ENCODE results near the gene NEUROD4. TPM values are rescaled to one million over a fixed set of nuclear protein-coding genes. Genes with fewer than 3 reads are reported as not detected.

The NEUROD4 gene
- total and polyA plus RNA-seq, 2 donors (not counting 1 experiment from before 2014, with no cell fraction given), result not detected

DNA sequence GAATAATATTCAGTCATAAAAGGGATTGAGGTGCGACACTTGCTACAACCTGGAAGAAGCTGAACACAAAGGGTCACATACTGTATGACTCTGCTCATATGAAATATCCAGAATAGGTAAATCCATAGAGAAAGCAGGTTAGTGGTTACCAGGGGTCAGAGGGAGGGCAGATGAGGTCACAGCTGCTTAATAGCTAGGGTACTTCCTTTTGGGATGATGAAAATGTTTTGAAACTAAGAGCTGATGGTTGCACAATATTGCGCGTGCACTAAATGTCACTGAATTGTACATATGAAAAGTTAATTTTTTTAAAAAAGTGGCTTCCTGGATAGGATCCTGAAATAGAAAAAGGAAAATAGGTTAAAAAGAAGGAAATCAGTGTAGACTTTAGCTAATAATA lies 23.8 kb downstream of the NEUROD4 start:
- Histone ChIP-seq H2AFZ (ENCODE audit: low read length) (no peak overlapping the region), H3K79me2 (ENCODE audit: control insufficient read depth, insufficient read depth, low read length) (no peaks in the 10 kb centered on the region), H3K9ac (ENCODE audit: insufficient read depth, low read length) (no peak overlapping the region), H4K20me1 (ENCODE audit: control insufficient read depth, extremely low read depth, insufficient read depth, low read length) (no peaks in the 10 kb centered on the region), H3K4me1 (ENCODE audit: control insufficient read depth, extremely low read depth, insufficient read depth, low read length) (no peaks in the 10 kb centered on the region), H3K36me3 (ENCODE audit: control insufficient read depth, insufficient read depth, low read length) (no peaks in the 10 kb centered on the region), H3K9me3 (ENCODE audit: control insufficient read depth, insufficient read depth, low read depth, low read length) (no peaks in the 10 kb centered on the region), H3K27ac (ENCODE audit: insufficient read depth, low read length) (no peak overlapping the region), H3K4me3 (replicated peaks in 1 of 4; ENCODE audit: control extremely low read depth in 1 of 4, insufficient read depth in 1 of 4, low read depth in 3 of 4, low read length in 4 of 4) (no peak overlapping the region), H3K4me2 (ENCODE audit: extremely low read depth, insufficient read depth, low read length) (no peak overlapping the region), H3K27me3 (ENCODE audit: control insufficient read depth, insufficient read depth, low read length) (no peaks in the 10 kb centered on the region)
- DNase-seq (ENCODE audit: low read depth in 2 of 2), result no peak
- no peak for TF ChIP-seq EZH2 (IDR thresholded peaks at IDR 0.05; ENCODE audit: low read length, missing control alignments)
- TF ChIP-seq, protein P1, sequence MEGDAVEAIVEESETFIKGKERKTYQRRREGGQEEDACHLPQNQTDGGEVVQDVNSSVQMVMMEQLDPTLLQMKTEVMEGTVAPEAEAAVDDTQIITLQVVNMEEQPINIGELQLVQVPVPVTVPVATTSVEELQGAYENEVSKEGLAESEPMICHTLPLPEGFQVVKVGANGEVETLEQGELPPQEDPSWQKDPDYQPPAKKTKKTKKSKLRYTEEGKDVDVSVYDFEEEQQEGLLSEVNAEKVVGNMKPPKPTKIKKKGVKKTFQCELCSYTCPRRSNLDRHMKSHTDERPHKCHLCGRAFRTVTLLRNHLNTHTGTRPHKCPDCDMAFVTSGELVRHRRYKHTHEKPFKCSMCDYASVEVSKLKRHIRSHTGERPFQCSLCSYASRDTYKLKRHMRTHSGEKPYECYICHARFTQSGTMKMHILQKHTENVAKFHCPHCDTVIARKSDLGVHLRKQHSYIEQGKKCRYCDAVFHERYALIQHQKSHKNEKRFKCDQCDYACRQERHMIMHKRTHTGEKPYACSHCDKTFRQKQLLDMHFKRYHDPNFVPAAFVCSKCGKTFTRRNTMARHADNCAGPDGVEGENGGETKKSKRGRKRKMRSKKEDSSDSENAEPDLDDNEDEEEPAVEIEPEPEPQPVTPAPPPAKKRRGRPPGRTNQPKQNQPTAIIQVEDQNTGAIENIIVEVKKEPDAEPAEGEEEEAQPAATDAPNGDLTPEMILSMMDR (conservative IDR thresholded peaks at IDR 0.05 in 1 of 2, IDR thresholded peaks at IDR 0.05 in 1 of 2; ENCODE audit: low read depth in 1 of 2, low read length in 2 of 2), result no peak

DNA sequence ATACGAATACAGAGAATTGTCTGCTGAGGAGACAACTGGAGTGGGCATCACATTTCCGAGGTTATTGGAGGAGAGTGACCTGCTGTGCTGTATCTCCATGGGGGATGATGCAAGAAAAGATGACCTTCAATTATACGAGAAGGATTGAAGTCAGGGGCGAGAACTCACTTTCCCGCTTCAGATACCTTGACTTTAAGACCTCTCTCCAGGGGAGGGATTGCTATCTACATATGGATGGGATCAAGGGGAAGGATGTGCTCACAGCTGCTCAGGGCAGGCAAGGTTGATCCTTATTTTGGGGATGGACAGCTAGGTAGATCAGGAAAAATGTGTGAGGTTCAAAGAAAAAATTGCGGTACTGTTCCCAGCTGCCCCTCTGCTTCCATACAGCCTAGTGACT lies 24.4 kb downstream of the NEUROD4 start:
- no peak for DNase-seq (ENCODE audit: low read depth in 2 of 2)

DNA sequence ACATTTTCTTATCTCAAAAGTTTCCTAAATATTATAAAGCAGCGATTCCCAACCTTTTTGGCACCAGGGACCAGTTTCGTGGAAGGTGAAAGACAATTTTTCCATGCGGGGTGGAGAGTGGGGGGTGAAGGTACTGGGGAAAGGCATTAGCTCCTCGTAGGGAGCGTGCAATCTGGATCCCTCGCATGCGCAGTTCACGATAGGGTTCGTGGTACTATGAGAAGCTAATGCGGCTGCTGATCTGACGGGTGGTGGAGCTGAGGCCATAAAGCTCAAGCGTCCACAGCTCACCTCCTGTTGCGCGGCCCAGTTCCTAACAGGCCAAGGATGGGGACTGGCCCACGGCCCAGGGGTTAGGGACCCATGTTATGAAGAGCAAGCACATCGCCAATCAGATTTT lies 29.9 kb downstream of the NEUROD4 start:
- no peak for DNase-seq (ENCODE audit: low read depth in 2 of 2)
- no peaks in the 10 kb centered on the region for H3K27me3 ChIP-seq (ENCODE audit: control insufficient read depth, insufficient read depth, low read length)
- no peak overlapping the region for H3K4me3 ChIP-seq (replicated peaks in 1 of 4; ENCODE audit: control extremely low read depth in 1 of 4, insufficient read depth in 1 of 4, low read depth in 3 of 4, low read length in 4 of 4)
- no peaks in the 10 kb centered on the region for H3K79me2 ChIP-seq (ENCODE audit: control insufficient read depth, insufficient read depth, low read length)
- no peaks in the 10 kb centered on the region for H3K4me1 ChIP-seq (ENCODE audit: control insufficient read depth, extremely low read depth, insufficient read depth, low read length)
- TF ChIP-seq, protein P1 (conservative IDR thresholded peaks at IDR 0.05 in 1 of 2, IDR thresholded peaks at IDR 0.05 in 1 of 2; ENCODE audit: low read depth in 1 of 2, low read length in 2 of 2), result no peak
- no peaks in the 10 kb centered on the region for H3K36me3 ChIP-seq (ENCODE audit: control insufficient read depth, insufficient read depth, low read length)
- no peaks in the 10 kb centered on the region for H3K9me3 ChIP-seq (ENCODE audit: control insufficient read depth, insufficient read depth, low read depth, low read length)
- H3K27ac ChIP-seq (ENCODE audit: insufficient read depth, low read length), result no peak overlapping the region
- no peaks in the 10 kb centered on the region for H4K20me1 ChIP-seq (ENCODE audit: control insufficient read depth, extremely low read depth, insufficient read depth, low read length)
- H3K9ac ChIP-seq (ENCODE audit: insufficient read depth, low read length), result no peak overlapping the region
- no peak overlapping the region for H3K4me2 ChIP-seq (ENCODE audit: extremely low read depth, insufficient read depth, low read length)
- H2AFZ ChIP-seq (ENCODE audit: low read length), result no peak overlapping the region

More for the DNA sequence above, 24.4 kb downstream of the NEUROD4 start:
- no peaks in the 10 kb centered on the region for H3K27me3 ChIP-seq (ENCODE audit: control insufficient read depth, insufficient read depth, low read length)
- no peak overlapping the region for H3K4me3 ChIP-seq (replicated peaks in 1 of 4; ENCODE audit: control extremely low read depth in 1 of 4, insufficient read depth in 1 of 4, low read depth in 3 of 4, low read length in 4 of 4)
- H2AFZ ChIP-seq (ENCODE audit: low read length), result no peak overlapping the region
- H3K27ac ChIP-seq (ENCODE audit: insufficient read depth, low read length), result no peak overlapping the region
- H3K9me3 ChIP-seq (ENCODE audit: control insufficient read depth, insufficient read depth, low read depth, low read length), result no peaks in the 10 kb centered on the region
- H3K36me3 ChIP-seq (ENCODE audit: control insufficient read depth, insufficient read depth, low read length), result no peaks in the 10 kb centered on the region
- no peak overlapping the region for H3K9ac ChIP-seq (ENCODE audit: insufficient read depth, low read length)
- H3K4me1 ChIP-seq (ENCODE audit: control insufficient read depth, extremely low read depth, insufficient read depth, low read length), result no peaks in the 10 kb centered on the region
- H3K79me2 ChIP-seq (ENCODE audit: control insufficient read depth, insufficient read depth, low read length), result no peaks in the 10 kb centered on the region
- no peak for TF ChIP-seq EZH2 (IDR thresholded peaks at IDR 0.05; ENCODE audit: low read length, missing control alignments)
- TF ChIP-seq, protein P1 (conservative IDR thresholded peaks at IDR 0.05 in 1 of 2, IDR thresholded peaks at IDR 0.05 in 1 of 2; ENCODE audit: low read depth in 1 of 2, low read length in 2 of 2), result no peak
- H4K20me1 ChIP-seq (ENCODE audit: control insufficient read depth, extremely low read depth, insufficient read depth, low read length), result no peaks in the 10 kb centered on the region
- no peak overlapping the region for H3K4me2 ChIP-seq (ENCODE audit: extremely low read depth, insufficient read depth, low read length)
